ENCODE data around the gene JAK3.

GRCh38 chr19:17790059-17790780 is 57.6 kb downstream of the JAK3 start:
- TF ChIP-seq EP300 (IDR thresholded peaks at IDR 0.05; ENCODE audit: borderline replicate concordance) (no peak), CREB1 (IDR thresholded peaks at IDR 0.05; ENCODE audit: low read depth) (no peak), MAX (IDR thresholded peaks at IDR 0.05) (no peak), RAD21 (IDR thresholded peaks at IDR 0.05; ENCODE audit: low read depth) (no peak)
